Right atrium auricular region (tissue), 2 donors: ENCODE measurements around the gene VPS4A. TPM values are rescaled to one million over a fixed set of nuclear protein-coding genes. Genes with fewer than 3 reads are reported as not detected.

Experiments
- DNase-seq: peaks from one replicate; pipeline ENCODE4 v3.0.0-alpha.2; 2019; ENCODE audit warnings: low spot score
- H3K27ac ChIP-seq, 2 donors: fragments of 200-600 bp; sonication (generic); 1 replicate in 1 of 2; 2 replicates in 1 of 2; pipeline ENCODE4 v1.5.1; 2016 to 2019
- H3K27me3 ChIP-seq, 2 donors: fragments of 200-600 bp; sonication (generic); one replicate each; pipeline versions ENCODE4 v1.5.1 to v1.6.0; 2017 to 2019
- H3K36me3 ChIP-seq: fragments of 200-600 bp; sonication (generic); one replicate; pipeline ENCODE4 v1.5.1; 2016
- H3K4me1 ChIP-seq, 2 donors: fragments of 200-600 bp; sonication (generic); one replicate each; pipeline versions ENCODE4 v1.5.1 to v1.6.0; 2017 to 2019
- H3K4me3 ChIP-seq, 2 donors: fragments of 200-600 bp; sonication (generic); 1 replicate in 1 of 2; 2 replicates in 1 of 2; pipeline ENCODE4 v1.5.1; 2017 to 2019; ENCODE audit warnings: mild to moderate bottlenecking in 1 of 2, moderate library complexity in 1 of 2
- H3K9me3 ChIP-seq, 2 donors: fragments of 200-600 bp; sonication (generic); one replicate each; pipeline ENCODE4 v1.5.1; 2019
- CTCF ChIP-seq, 2 donors: fragments of 200-600 bp; sonication (generic); IDR thresholded peaks; one replicate each; pipeline ENCODE4 v1.5.1; 2019; ENCODE audit warnings: antibody characterized with exemption in 2 of 2
- total RNA-seq, 2 donors: library from RNA; depleted of rRNA; stranded (reverse); fragments of >200 nt; gene quantifications; one replicate each; pipeline ENCODE4 v1.1.0, GENCODE V29; 2016

Gene VPS4A
- total RNA-seq, 2 donors from 2014 or later, result 25.4 to 36.4 TPM

DNA sequence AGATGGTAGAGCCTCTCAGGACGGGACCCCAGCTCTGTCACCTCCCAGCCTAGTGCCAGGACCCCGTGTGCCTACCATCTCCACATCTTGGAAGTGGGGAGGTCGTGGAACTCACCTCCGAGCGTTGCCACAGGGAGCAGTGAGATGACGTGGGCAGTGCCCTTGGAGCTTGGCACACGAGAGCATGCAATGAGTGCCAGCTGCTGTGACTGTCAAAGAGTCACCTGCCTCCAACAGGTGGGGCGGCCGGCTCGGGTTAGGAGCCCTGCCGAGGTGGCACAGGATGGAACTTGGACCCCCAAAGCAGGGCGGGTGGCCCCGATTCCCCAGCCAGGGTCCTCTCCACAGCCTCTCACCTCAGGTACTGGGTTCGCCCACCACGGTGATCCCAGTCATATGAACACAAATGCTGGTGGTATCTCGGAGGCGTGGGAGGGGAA is 5.5 kb downstream of the VPS4A start:
- peaks cover 0 to 17% of the 10 kb centered on the region in 2 donors for H3K4me1 ChIP-seq
- TF ChIP-seq CTCF (IDR thresholded peaks at IDR 0.05), result no peak
- no peak for DNase-seq
- no peaks in the 10 kb centered on the region for H3K9me3 ChIP-seq
- no peaks in the 10 kb centered on the region for H3K27me3 ChIP-seq
- peaks cover 60% of the 10 kb centered on the region for H3K36me3 ChIP-seq
- H3K27ac ChIP-seq, result no peak overlapping the region
- H3K4me3 ChIP-seq, result no peak overlapping the region

GRCh38 chr16:69318177-69318910 is 7.2 kb downstream of the VPS4A start:
- no peaks in the 10 kb centered on the region for H3K4me1 ChIP-seq
- H3K27ac ChIP-seq, result no peak overlapping the region
- no peak overlapping the region for H3K4me3 ChIP-seq
- no peak for DNase-seq
- H3K36me3 ChIP-seq, result peaks cover 78% of the 10 kb centered on the region
- no peaks in the 10 kb centered on the region for H3K9me3 ChIP-seq
- H3K27me3 ChIP-seq, result no peaks in the 10 kb centered on the region
- no peak for TF ChIP-seq CTCF (IDR thresholded peaks at IDR 0.05)

- H3K4me1 ChIP-seq, result peaks cover 0 to 1% of the 10 kb centered on the region in 2 donors
- H3K27ac ChIP-seq, result no peak overlapping the region
- no peak for DNase-seq
- no peaks in the 10 kb centered on the region for H3K9me3 ChIP-seq
- TF ChIP-seq CTCF (IDR thresholded peaks at IDR 0.05), result no peak
- H3K36me3 ChIP-seq, result peaks cover 83% of the 10 kb centered on the region
- H3K4me3 ChIP-seq, result no peak overlapping the region
- H3K27me3 ChIP-seq, result no peaks in the 10 kb centered on the region
These were observed 7.8 kb downstream of the VPS4A start for GRCh38 chr16:69318911-69319289.

DNA sequence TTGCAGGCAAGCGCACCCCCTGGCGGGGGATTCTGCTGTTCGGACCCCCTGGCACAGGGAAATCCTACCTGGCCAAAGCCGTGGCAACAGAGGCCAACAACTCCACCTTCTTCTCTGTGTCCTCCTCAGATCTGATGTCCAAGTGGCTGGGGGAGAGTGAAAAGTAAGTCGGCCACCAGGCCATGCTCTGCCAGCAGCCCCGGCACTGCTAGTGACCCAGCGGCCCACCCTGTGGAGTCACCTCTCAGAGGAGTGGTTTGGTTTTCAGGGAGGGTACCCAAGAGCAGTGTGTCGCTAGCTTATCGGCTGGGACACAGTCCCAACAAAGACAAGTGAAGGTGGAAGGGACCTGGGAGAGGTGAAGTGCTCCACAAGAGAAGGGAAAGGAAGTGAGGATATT is 8.2 kb downstream of the VPS4A start:
- Histone ChIP-seq H3K27me3 (no peaks in the 10 kb centered on the region), H3K4me1 (peaks cover 0 to 6% of the 10 kb centered on the region in 2 donors), H3K4me3 (no peak overlapping the region), H3K9me3 (no peaks in the 10 kb centered on the region), H3K27ac (no peak overlapping the region), H3K36me3 (peaks cover 88% of the 10 kb centered on the region)
- no peak for DNase-seq
- no peak for TF ChIP-seq CTCF (IDR thresholded peaks at IDR 0.05)

GRCh38 chr16:69319826-69320739 is 8.9 kb downstream of the VPS4A start:
- Histone ChIP-seq H3K27me3 (no peaks in the 10 kb centered on the region), H3K9me3 (no peaks in the 10 kb centered on the region), H3K36me3 (peaks cover 92% of the 10 kb centered on the region), H3K4me3 (no peak overlapping the region), H3K4me1 (peaks cover 0 to 6% of the 10 kb centered on the region in 2 donors), H3K27ac (no peak overlapping the region)
- no peak for TF ChIP-seq CTCF (IDR thresholded peaks at IDR 0.05)
- DNase-seq, result no peak
